ENCODE results near the gene PREPL. TPM values are rescaled to one million over a fixed set of nuclear protein-coding genes. Genes with fewer than 3 reads are reported as not detected.

The PREPL gene
- total and polyA plus RNA-seq, 2 of the 13 experiments (the other 11 are each of a cell fraction or from before 2014, with no cell fraction given) = 19.7 to 34.3 TPM

GRCh38 chr2:44361330-44362206, at the start of gene PREPL, which contains the start of gene CAMKMT (continued):
- peak; percentile 98 for TF ChIP-seq CEBPB (IDR thresholded peaks at IDR 0.05; ENCODE audit: borderline replicate concordance, low read depth, low read length)
- no peak for TF ChIP-seq NR2F2 (IDR thresholded peaks at IDR 0.05; ENCODE audit: borderline replicate concordance, low read depth)
- peak; percentile 67; the same call in 1 of the 2 replicates for TF ChIP-seq NCOR1 (IDR thresholded peaks at IDR 0.05; ENCODE audit: borderline replicate concordance, low read length)
- TF ChIP-seq MAFK (conservative IDR thresholded peaks at IDR 0.05 in 1 of 2, IDR thresholded peaks at IDR 0.05 in 1 of 2; ENCODE audit: low read length in 2 of 2) = no peak
- peak; percentile 98 for TF ChIP-seq ZNF788 (CRISPR knock-in tag; IDR thresholded peaks at IDR 0.05; ENCODE audit: borderline replicate concordance)
- no peak for TF ChIP-seq PRDM15 (CRISPR knock-in tag; IDR thresholded peaks at IDR 0.05)
- TF ChIP-seq CBFB (CRISPR knock-in tag; IDR thresholded peaks at IDR 0.05) = peak; percentile 77
- TF ChIP-seq GMEB1 (CRISPR knock-in tag; IDR thresholded peaks at IDR 0.05; ENCODE audit: borderline replicate concordance) = peak; percentile 97
- no peak for TF ChIP-seq WIZ (CRISPR knock-in tag; IDR thresholded peaks at IDR 0.05)
- TF ChIP-seq HMGXB4 (CRISPR knock-in tag; IDR thresholded peaks at IDR 0.05; ENCODE audit: borderline replicate concordance in 1 of 2, low read depth in 1 of 2) = peak; percentile 90 to 92
- TF ChIP-seq POGK (CRISPR knock-in tag; conservative IDR thresholded peaks at IDR 0.05) = peak; percentile 93
- peak; percentile 91 for TF ChIP-seq ZNF232 (CRISPR knock-in tag; IDR thresholded peaks at IDR 0.05; ENCODE audit: borderline replicate concordance)
- TF ChIP-seq RELA (CRISPR knock-in tag; IDR thresholded peaks at IDR 0.05) = no peak; the same call in 1 of the 2 replicates
- no peak for TF ChIP-seq DDIT3 (CRISPR knock-in tag; IDR thresholded peaks at IDR 0.05)
- peak; percentile 31 for TF ChIP-seq ZNF18 (CRISPR knock-in tag; IDR thresholded peaks at IDR 0.05; ENCODE audit: insufficient replicate concordance)
